IMR-90 (cell line): ENCODE data around the gene ZNF718. TPM values are rescaled to one million over a fixed set of nuclear protein-coding genes. Genes with fewer than 3 reads are reported as not detected.

Experiments used
- ATAC-seq: fragments of 200-7000 bp; cut with Tn5 transposase; 2 replicates; pipeline ENCODE4 v1.9.1; 2020; ENCODE audit warnings: low read depth, mild to moderate bottlenecking, moderate library complexity
- BruUV-seq: library from RNA; stranded (reverse); fragments of 400-500 nt; replicated peaks from 2 replicates; lab custom pipeline; 2021; lab: Mats Ljungman, UMichigan
- CTCF ChIA-PET: fragments of 300-600 bp; formaldehyde crosslinking; extraction: SDS; loops from one replicate; lab custom pipeline; 2021; ENCODE audit warnings: antibody characterized with exemption; lab: Yijun Ruan, JAX
- POLR2A ChIA-PET: fragments of 300-600 bp; sonication (Branson Sonifier 250); formaldehyde crosslinking; loops from one replicate; lab custom pipeline; 2022; ENCODE audit warnings: antibody characterized with exemption; ENCODE audit not compliant: unreplicated experiment; lab: Charles Lee
- DNase-seq: peaks from one replicate; pipeline ENCODE4 v3.0.0; 2013
- H2AFZ ChIP-seq: replicated peaks from 2 replicates; pipeline ENCODE3; 2013; ENCODE audit warnings: low read length, mild to moderate bottlenecking; ENCODE audit not compliant: poor library complexity
- H2AK5ac ChIP-seq: 2 replicates; pipeline ENCODE4 v1.6.1; 2013; ENCODE audit warnings: low read depth, low read length, inconsistent platforms
- H2AK9ac ChIP-seq: replicated peaks from 2 replicates; pipeline ENCODE3; 2013; ENCODE audit warnings: mild to moderate bottlenecking, low read depth, low read length, moderate library complexity; ENCODE audit not compliant: poor library complexity
- H2BK120ac ChIP-seq: 2 replicates; pipeline ENCODE4 v1.6.1; 2013; ENCODE audit warnings: low read depth, low read length, inconsistent platforms
- H2BK15ac ChIP-seq: 3 replicates; pipeline ENCODE4 v1.6.1; 2013; ENCODE audit warnings: low read depth, low read length, inconsistent platforms
- H2BK20ac ChIP-seq: 2 replicates; pipeline ENCODE4 v1.6.1; 2013; ENCODE audit warnings: low read depth, mild to moderate bottlenecking, inconsistent platforms, low read length, moderate library complexity
- H2BK5ac ChIP-seq: 2 replicates; pipeline ENCODE4 v1.6.1; 2013; ENCODE audit warnings: mild to moderate bottlenecking, low read depth, low read length, inconsistent platforms; ENCODE audit not compliant: poor library complexity, severe bottlenecking
- H3K14ac ChIP-seq: replicated peaks from 2 replicates; pipeline ENCODE4 v1.6.1; 2013; ENCODE audit warnings: low read depth, low read length, inconsistent platforms
- H3K18ac ChIP-seq: 2 replicates; pipeline ENCODE4 v1.6.1; 2013; ENCODE audit warnings: low read depth, low read length, control low read depth
- H3K23ac ChIP-seq: 2 replicates; pipeline ENCODE4 v1.6.1; 2013; ENCODE audit warnings: low read depth, low read length, inconsistent platforms
- H3K27ac ChIP-seq: 2 replicates; pipeline ENCODE4 v1.5.1; 2013; ENCODE audit warnings: mild to moderate bottlenecking, control low read depth, low read length; ENCODE audit not compliant: insufficient read depth
- H3K27me3 ChIP-seq: 2 replicates; pipeline ENCODE4 v1.6.1; 2013; ENCODE audit warnings: low read length; ENCODE audit not compliant: control insufficient read depth, insufficient read depth
- H3K36me3 ChIP-seq: 2 replicates; pipeline ENCODE4 v1.6.1; 2013; ENCODE audit warnings: low read length, mixed read lengths; ENCODE audit not compliant: control insufficient read depth, insufficient read depth
- H3K4ac ChIP-seq: 2 replicates; pipeline ENCODE4 v1.6.1; 2013; ENCODE audit warnings: low read depth, low read length, inconsistent platforms
- H3K4me1 ChIP-seq: 2 replicates; pipeline ENCODE4 v1.6.1; 2013; ENCODE audit warnings: low read length, mixed read lengths; ENCODE audit not compliant: control insufficient read depth, insufficient read depth
- H3K4me2 ChIP-seq: 2 replicates; pipeline ENCODE4 v1.6.1; 2013; ENCODE audit warnings: low read depth, mild to moderate bottlenecking, control low read depth, low read length, moderate library complexity
- H3K4me3 ChIP-seq: 2 replicates; pipeline ENCODE4 v1.5.1; 2013; ENCODE audit warnings: low read depth, mild to moderate bottlenecking, control low read depth, low read length, moderate library complexity; ENCODE audit not compliant: insufficient read depth
- H3K56ac ChIP-seq: 2 replicates; pipeline ENCODE4 v1.6.1; 2013; ENCODE audit warnings: low read length, inconsistent platforms; ENCODE audit not compliant: insufficient read depth; ENCODE audit errors: extremely low read depth
- H3K79me1 ChIP-seq, 2 experiments: 2 replicates each; pipeline ENCODE4 v1.6.1; 2013; ENCODE audit warnings: low read length in 2 of 2, inconsistent platforms in 1 of 2, low read depth in 1 of 2
- H3K9ac ChIP-seq: 2 replicates; pipeline ENCODE4 v1.6.1; 2013; ENCODE audit warnings: low read depth, low read length, control low read depth
- H3K9me1 ChIP-seq: 2 replicates; pipeline ENCODE4 v1.6.1; 2013; ENCODE audit warnings: low read length, inconsistent platforms; ENCODE audit not compliant: insufficient read depth
- H3K9me3 ChIP-seq: 2 replicates; pipeline ENCODE4 v1.6.1; 2013; ENCODE audit warnings: low read length; ENCODE audit not compliant: control insufficient read depth, insufficient read depth
- H4K20me1 ChIP-seq: 2 replicates; pipeline ENCODE4 v1.6.1; 2013; ENCODE audit warnings: low read length, inconsistent platforms; ENCODE audit not compliant: insufficient read depth
- H4K5ac ChIP-seq: 2 replicates; pipeline ENCODE4 v1.6.1; 2013; ENCODE audit warnings: mild to moderate bottlenecking, low read depth, low read length, control low read depth
- H4K8ac ChIP-seq, 2 experiments: 2 replicates each; pipeline ENCODE4 v1.6.1; 2013; ENCODE audit warnings: low read depth in 2 of 2, low read length in 2 of 2, control low read depth in 1 of 2, inconsistent platforms in 1 of 2
- H4K91ac ChIP-seq: 2 replicates; pipeline ENCODE4 v1.6.1; 2013; ENCODE audit warnings: low read depth, low read length, inconsistent platforms; ENCODE audit not compliant: insufficient read depth
- BHLHE40 ChIP-seq: fragments of 150-350 bp; IDR thresholded peaks from 2 replicates; pipeline ENCODE4 v1.6.1; 2016; ENCODE audit warnings: mild to moderate bottlenecking, low read depth, low read length
- CEBPB ChIP-seq: IDR thresholded peaks from 2 replicates; pipeline ENCODE4 v1.6.1; 2012; ENCODE audit warnings: low read depth, low read length, improper control_type of control experiment
- CHD1 ChIP-seq: IDR thresholded peaks from 2 replicates; pipeline ENCODE4 v1.6.1; 2012; ENCODE audit warnings: low read depth, low read length, improper control_type of control experiment
- CTCF ChIP-seq: conservative IDR thresholded peaks from 2 replicates; pipeline ENCODE4 v1.5.1; 2012; ENCODE audit warnings: mild to moderate bottlenecking, low read depth, low read length, improper control_type of control experiment
- ELK1 ChIP-seq: fragments of 150-350 bp; IDR thresholded peaks from 2 replicates; pipeline ENCODE4 v1.6.1; 2016; ENCODE audit warnings: low read depth, mild to moderate bottlenecking, low read length, moderate library complexity, borderline replicate concordance
- FOS ChIP-seq: fragments of 150-350 bp; IDR thresholded peaks from 2 replicates; pipeline ENCODE4 v1.6.1; 2016; ENCODE audit warnings: low read depth, low read length
- MAFK ChIP-seq: IDR thresholded peaks from 2 replicates; pipeline ENCODE4 v1.6.1; 2012; ENCODE audit warnings: low read depth, low read length, improper control_type of control experiment
- MAZ ChIP-seq: IDR thresholded peaks from 2 replicates; pipeline ENCODE4 v1.6.1; 2012; ENCODE audit warnings: low read depth, mild to moderate bottlenecking, low read length, improper control_type of control experiment, moderate library complexity, borderline replicate concordance
- MXI1 ChIP-seq: IDR thresholded peaks from 2 replicates; pipeline ENCODE4 v1.6.1; 2012; ENCODE audit warnings: low read depth, mild to moderate bottlenecking, low read length, moderate library complexity, borderline replicate concordance
- NFE2L2 ChIP-seq: fragments of 150-350 bp; IDR thresholded peaks from 2 replicates; pipeline ENCODE4 v1.6.1; 2016; ENCODE audit warnings: low read depth, mild to moderate bottlenecking, low read length
- POLR2A ChIP-seq: IDR thresholded peaks from 2 replicates; pipeline ENCODE4 v1.6.1; 2012; ENCODE audit warnings: mild to moderate bottlenecking, low read depth, low read length
- RAD21 ChIP-seq: IDR thresholded peaks from 2 replicates; pipeline ENCODE4 v1.6.1; 2012; ENCODE audit warnings: low read length, improper control_type of control experiment
- RCOR1 ChIP-seq: IDR thresholded peaks from 2 replicates; pipeline ENCODE4 v1.6.1; 2012; ENCODE audit warnings: mild to moderate bottlenecking, low read length, improper control_type of control experiment; ENCODE audit not compliant: insufficient replicate concordance
- RFX5 ChIP-seq: IDR thresholded peaks from 2 replicates; pipeline ENCODE4 v1.8.0; 2012; ENCODE audit warnings: low read depth, mild to moderate bottlenecking, low read length, moderate library complexity
- SMC3 ChIP-seq: fragments of 150-350 bp; IDR thresholded peaks from 2 replicates; pipeline ENCODE4 v1.6.1; 2016; ENCODE audit warnings: low read depth, mild to moderate bottlenecking, antibody characterized with exemption, low read length, moderate library complexity
- USF2 ChIP-seq: fragments of 150-350 bp; IDR thresholded peaks from 2 replicates; pipeline ENCODE4 v1.6.1; 2017; ENCODE audit warnings: mild to moderate bottlenecking, antibody characterized with exemption, low read length, low read depth
- WGBS, 2 experiments: methylation state at CpG; one replicate each; pipeline versions ENCODE4 v1.1.5 to v1.1.7; 2013; ENCODE audit warnings: missing lambda C conversion rate in 2 of 2; ENCODE audit not compliant: insufficient read length in 1 of 2; ENCODE audit errors: extremely low coverage in 2 of 2; 5-methylcytosine and 5-hydroxymethylcytosine counted together
- dilution Hi-C: fragments of 300-500 bp; cut with HindIII; formaldehyde crosslinking; loops from one replicate; pipeline ENCODE4 v1.14.3; 2018; ENCODE audit warnings: low sequenced_read_pairs; ENCODE audit not compliant: unreplicated experiment
- in situ Hi-C: fragments of 300-500 bp; cut with MboI; formaldehyde crosslinking; loops from 3 replicates; pipeline ENCODE4 v1.14.3; 2019; ENCODE audit warnings: low sequenced_read_pairs, inconsistent platforms, mixed read lengths
- intact Hi-C: fragments of 100-400 bp; cut with micrococcal nuclease; formaldehyde crosslinking; loops from 2 replicates; pipeline ENCODE4 v1.10.0; 2022
- polyA plus RNA-seq, 3 experiments: library from polyadenylated mRNA; depleted of rRNA; stranded (reverse); fragments of >200 nt; gene quantifications; 2 replicates each; pipeline ENCODE4 v1.2.3, GENCODE V29; 2012; ENCODE audit warnings: low replicate concordance in 1 of 3
- total RNA-seq: library from RNA; depleted of rRNA; stranded (reverse); fragments of >200 nt; gene quantifications from 2 replicates; pipeline ENCODE4 v1.2.3, GENCODE V29; 2012

The ZNF718 gene
- total and polyA plus RNA-seq, 2 of the 4 experiments (the other 2 are of a cell fraction) = 1.1 to 1.8 TPM

DNA sequence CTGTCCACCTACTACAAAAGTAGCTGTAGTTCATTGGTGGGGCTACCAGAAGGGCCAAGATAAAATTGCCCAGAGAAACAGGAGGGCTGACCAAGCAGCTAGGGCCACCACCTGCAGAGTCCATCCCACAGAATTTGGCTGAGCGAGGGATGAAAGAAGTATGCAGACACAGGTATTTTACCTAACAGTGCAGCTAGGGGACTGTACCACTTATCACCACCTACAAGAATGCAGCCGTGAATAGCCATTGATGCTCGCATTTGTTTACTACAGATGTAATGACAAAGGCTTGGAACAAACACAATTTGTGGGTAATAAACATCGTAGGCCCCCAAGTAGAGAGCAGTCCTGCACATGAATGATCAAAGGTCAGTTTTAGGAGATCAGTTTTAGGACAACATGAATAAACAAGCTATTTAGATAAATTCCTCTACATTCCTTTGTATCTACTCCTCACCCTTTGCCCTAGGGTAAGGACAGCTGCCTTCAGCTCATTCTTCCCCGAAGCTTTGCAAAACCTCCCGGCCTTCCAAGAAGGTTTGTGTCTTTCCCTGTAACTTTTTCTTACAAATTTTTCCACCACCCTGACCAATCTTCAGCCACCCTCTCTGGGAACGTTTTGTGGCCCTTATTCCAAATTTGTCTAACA, 49.5 kb downstream of the ZNF718 start:
- Histone ChIP-seq H3K4me1 (no peaks in the 10 kb centered on the region), H3K9me3 (peaks cover 36% of the 10 kb centered on the region), H3K9ac (no peak overlapping the region), H2AK5ac (no peak overlapping the region), H3K4ac (no peak overlapping the region), H4K20me1 (no peaks in the 10 kb centered on the region), H2AK9ac (no peak overlapping the region), H3K4me2 (no peak overlapping the region), H3K27me3 (no peaks in the 10 kb centered on the region), H3K4me3 (no peak overlapping the region), H3K79me1 (no peaks in the 10 kb centered on the region), H3K14ac (no peak overlapping the region), H3K27ac (no peak overlapping the region), H4K5ac (no peak overlapping the region), H2BK5ac (no peak overlapping the region), H4K91ac (no peak overlapping the region), H3K18ac (no peak overlapping the region), H2BK120ac (no peak overlapping the region), H3K36me3 (no peaks in the 10 kb centered on the region), H4K8ac (no peak overlapping the region), H2BK15ac (no peak overlapping the region), H2AFZ (no peak overlapping the region), H3K9me1 (no peaks in the 10 kb centered on the region), H2BK20ac (no peak overlapping the region), H3K23ac (no peak overlapping the region), H3K56ac (no peak overlapping the region)
- dilution Hi-C loops (no loop called here), intact Hi-C loops (no loop called here), in situ Hi-C loops (no loop called here)
- POLR2A ChIA-PET = no interaction called here
- CTCF ChIA-PET = interaction anchor here (0.7 kb wide), 1 partner anchor 15 kb away, joined by 4 read pairs; no protein-coding TSS in a partner anchor
- no CpG with 5 or more reads among the region's 7 CpGs for WGBS, 2 experiments
- no peak for ATAC-seq
- TF ChIP-seq MXI1 (no peak), CHD1 (no peak), SMC3 (no peak), RCOR1 (no peak), CTCF (no peak), ELK1 (no peak), MAZ (no peak), CEBPB (no peak), FOS (no peak), USF2 (no peak), BHLHE40 (no peak), POLR2A (no peak), NFE2L2 (no peak), MAFK (no peak), RFX5 (no peak), RAD21 (no peak)
- no TSS peak for BruUV-seq
- no peak for DNase-seq
